ENCODE data around the gene CTCFL.

GRCh38 chr20:57559289-57559634, 34.3 kb upstream of the CTCFL start:
- no peak for TF ChIP-seq ZNF274 (CRISPR knock-in tag; IDR thresholded peaks at IDR 0.05)
- TF ChIP-seq YY1 (IDR thresholded peaks at IDR 0.05; ENCODE audit: insufficient read depth, insufficient replicate concordance, low read depth, low read length): no peak
- no peak for TF ChIP-seq IRF9 (CRISPR knock-in tag; IDR thresholded peaks at IDR 0.05; ENCODE audit: borderline replicate concordance)
- TF ChIP-seq MAZ (IDR thresholded peaks at IDR 0.05; ENCODE audit: borderline replicate concordance, low read depth, low read length): no peak
- TF ChIP-seq MAZ (CRISPR knock-in tag; IDR thresholded peaks at IDR 0.05; ENCODE audit: low read depth): no peak; the same call in 1 of the 2 replicates
- no peak for TF ChIP-seq ARID3A (IDR thresholded peaks at IDR 0.05; ENCODE audit: low read depth, low read length)
- no peak for TF ChIP-seq NFRKB (IDR thresholded peaks at IDR 0.05)
- TF ChIP-seq HIC2 (CRISPR knock-in tag; IDR thresholded peaks at IDR 0.05; ENCODE audit: low read depth): no peak
- TF ChIP-seq ZNF362 (CRISPR knock-in tag; IDR thresholded peaks at IDR 0.05; ENCODE audit: borderline replicate concordance): no peak
- TF ChIP-seq ZBTB37 (CRISPR knock-in tag; IDR thresholded peaks at IDR 0.05): no peak
- TF ChIP-seq CTCF (CRISPR knock-in tag; IDR thresholded peaks at IDR 0.05): no peak
- TF ChIP-seq HNRNPLL (IDR thresholded peaks at IDR 0.05; ENCODE audit: low read depth, low read length, poor library complexity, severe bottlenecking): no peak
